GM12878 (cell line): ENCODE measurements around the gene FFAR2. TPM values are rescaled to one million over a fixed set of nuclear protein-coding genes. Genes with fewer than 3 reads are reported as not detected.
A peak's percentile ranks its signal among the peaks of the same experiment; 100 is the strongest.

Experiments used
- ATF3 ChIP-seq: IDR thresholded peaks from 2 replicates; pipeline ENCODE4 v1.6.1; 2011; ENCODE audit warnings: low read depth, mild to moderate bottlenecking, low read length, moderate library complexity, borderline replicate concordance; ENCODE audit errors: extremely low read depth
- CEBPZ ChIP-seq: fragments of 150-350 bp; IDR thresholded peaks from 2 replicates; pipeline ENCODE4 v1.6.1; 2016; ENCODE audit warnings: low read depth, low read length
- ELK1 ChIP-seq: IDR thresholded peaks from 2 replicates; pipeline ENCODE4 v1.6.1; 2012; ENCODE audit warnings: low read depth, low read length, improper control_type of control experiment
- FOXM1 ChIP-seq: IDR thresholded peaks from 2 replicates; pipeline ENCODE4 v1.6.1; 2012; ENCODE audit warnings: low read depth, mild to moderate bottlenecking, inconsistent platforms, low read length, moderate library complexity
- HSF1 ChIP-seq: fragments of 150-350 bp; IDR thresholded peaks from 2 replicates; pipeline ENCODE4 v1.6.1; 2014; ENCODE audit warnings: mild to moderate bottlenecking, low read depth, low read length
- NR2C1 ChIP-seq: fragments of 450-650 bp; IDR thresholded peaks from 2 replicates; pipeline ENCODE4 v1.6.1; 2017; ENCODE audit warnings: antibody characterized with exemption, mild to moderate bottlenecking, moderate library complexity
- REST ChIP-seq: IDR thresholded peaks from 2 replicates; pipeline ENCODE4 v1.6.1; 2012; ENCODE audit warnings: mild to moderate bottlenecking, low read depth, low read length
- SIX5 ChIP-seq: IDR thresholded peaks from 2 replicates; pipeline ENCODE4 v1.6.1; 2011; ENCODE audit warnings: mild to moderate bottlenecking, low read depth, low read length, moderate library complexity; ENCODE audit not compliant: severe bottlenecking
- SPI1 ChIP-seq: IDR thresholded peaks from 2 replicates; pipeline ENCODE4 v1.6.1; 2011; ENCODE audit warnings: low read depth, mild to moderate bottlenecking, low read length, moderate library complexity, borderline replicate concordance; ENCODE audit not compliant: insufficient read depth
- SUPT20H ChIP-seq: IDR thresholded peaks from 2 replicates; pipeline ENCODE4 v1.6.1; 2011; ENCODE audit warnings: low read depth, mild to moderate bottlenecking, low read length, moderate library complexity, borderline replicate concordance; ENCODE audit not compliant: control insufficient read depth
- SUZ12 ChIP-seq: fragments of 200-600 bp; sonication (generic); IDR thresholded peaks from one replicate; pipeline ENCODE4 v1.6.1; 2018; ENCODE audit warnings: antibody characterized with exemption, mild to moderate bottlenecking; ENCODE audit not compliant: unreplicated experiment
- TAF1 ChIP-seq: IDR thresholded peaks from 2 replicates; pipeline ENCODE4 v1.6.1; 2011; ENCODE audit warnings: mild to moderate bottlenecking, low read depth, low read length, borderline replicate concordance
- ZBTB11 ChIP-seq: fragments of 450-650 bp; formaldehyde crosslinking; IDR thresholded peaks from 2 replicates; pipeline ENCODE4 v1.5.0; 2022; ENCODE audit warnings: mild to moderate bottlenecking, missing genetic modification characterization
- polyA plus RNA-seq, 11 experiments: library from polyadenylated mRNA; depleted of rRNA in 4 of 11; unstranded in 6 of 11; stranded (reverse) in 5 of 11; fragments of >200 nt; fragmentation: Nextera tagmentation in 4 of 11; fragmentation: Illumina TruSeq in 1 of 11; extraction: Ambion mirVana in 4 of 11; extraction: Trizol in 1 of 11; gene quantifications; 1 replicate in 1 of 11; 2 replicates in 10 of 11; pipeline versions ENCODE4 v1.2.1 to v1.2.3, GENCODE V29; 2011 to 2016; ENCODE audit warnings: inconsistent platforms in 2 of 11, missing spikeins in 2 of 11, low read depth in 1 of 11
- total RNA-seq, 4 experiments: library from RNA; depleted of rRNA in 3 of 4; stranded (reverse); fragments of >200 nt in 3 of 4; fragmentation: Illumina TruSeq in 1 of 4; extraction: Trizol in 1 of 4; gene quantifications; 2 replicates each; pipeline versions ENCODE4 v1.2.1 to v1.2.3, GENCODE V29; 2013 to 2021

The FFAR2 gene
- total and polyA plus RNA-seq, 10 of the 15 experiments (the other 5 are each of a cell fraction or from before 2014, with no cell fraction given): 0.05 to 4.0 (median 2.1) TPM

GRCh38 chr19:35408284-35409171 lies 39.5 kb upstream of the FFAR2 start (continued):
- TF ChIP-seq ZBTB11 (CRISPR knock-in tag): no peak
- TF ChIP-seq SUPT20H: no peak
- TF ChIP-seq TAF1: no peak
- 0 out of 2 replicates have a peak, but pooled peaks have one; percentile 7 for TF ChIP-seq NR2C1
- no peak for TF ChIP-seq REST
- TF ChIP-seq ELK1: no peak
- TF ChIP-seq SUZ12: no peak
- no peak for TF ChIP-seq FOXM1
- TF ChIP-seq SIX5: no peak
- no peak for TF ChIP-seq CEBPZ
- no peak for TF ChIP-seq ATF3
- peak; percentile 73; the same call in 1 of the 2 replicates for TF ChIP-seq SPI1
- TF ChIP-seq HSF1: no peak
